Right lobe of liver (tissue), 6 donors: ENCODE measurements around the gene LRPAP1. TPM values are rescaled to one million over a fixed set of nuclear protein-coding genes. Genes with fewer than 3 reads are reported as not detected.

Experiments
- ATAC-seq, 4 donors: fragments of 200-7000 bp; cut with Tn5 transposase; one replicate each; pipeline ENCODE4 v1.9.1; 2020; ENCODE audit warnings: mild to moderate bottlenecking in 4 of 4, moderate library complexity in 4 of 4
- DNase-seq, 3 donors: peaks; one replicate each; pipeline ENCODE4 v3.0.0-alpha.2; 2020
- H3K27ac ChIP-seq, 3 donors: fragments of 200-600 bp; one replicate each; pipeline ENCODE4 v1.8.0; 2022
- H3K27me3 ChIP-seq, 2 donors: fragments of 200-600 bp; one replicate each; pipeline ENCODE4 v1.8.0; 2022
- H3K36me3 ChIP-seq, 4 donors: fragments of 200-600 bp; sonication (generic) in 1 of 4; one replicate each; pipeline versions ENCODE4 v1.5.1 to v1.8.0; 2017 to 2022; ENCODE audit warnings: control low read depth in 1 of 4
- H3K4me1 ChIP-seq, 4 donors: fragments of 200-600 bp; sonication (generic) in 1 of 4; one replicate each; pipeline versions ENCODE4 v1.5.1 to v1.8.0; 2017 to 2022; ENCODE audit warnings: control low read depth in 1 of 4
- H3K4me3 ChIP-seq, 3 donors: fragments of 200-600 bp; one replicate each; pipeline ENCODE4 v1.8.0; 2022
- H3K9me3 ChIP-seq, 4 donors: fragments of 200-600 bp; sonication (generic) in 1 of 4; one replicate each; pipeline versions ENCODE4 v1.5.1 to v1.8.0; 2017 to 2022; ENCODE audit warnings: control low read depth in 1 of 4
- CTCF ChIP-seq, 4 donors: fragments of 200-600 bp in 3 of 4; fragments of 450-650 bp in 1 of 4; IDR thresholded peaks; one replicate each; pipeline versions ENCODE4 v1.5.1 to v1.8.0; 2016 to 2022; ENCODE audit warnings: antibody characterized with exemption in 4 of 4, mild to moderate bottlenecking in 2 of 4
- POLR2A ChIP-seq: fragments of 450-650 bp; IDR thresholded peaks from one replicate; pipeline ENCODE4 v1.6.1; 2017; ENCODE audit warnings: antibody characterized with exemption, mild to moderate bottlenecking
- WGBS: methylation state at CpG from one replicate; pipeline ENCODE4 v1.1.6; 2018; ENCODE audit warnings: low coverage, low lambda C conversion rate; ENCODE audit not compliant: insufficient coverage; ENCODE audit errors: missing lambda C conversion rate; 5-methylcytosine and 5-hydroxymethylcytosine counted together
- intact Hi-C, 2 donors: fragments of 100-400 bp; cut with DNase I; formaldehyde crosslinking; loops; one replicate each; pipeline versions ENCODE4 v1.11.2 to v1.14.1; 2022
- total RNA-seq, 6 experiments: library from RNA; depleted of rRNA in 2 of 6; stranded (reverse); fragments of >200 nt in 2 of 6; fragmentation: NEBNext Ultra II Directional in 3 of 6; extraction: Animal tissue kit (Norgen Biotek cat#: 25700) in 3 of 6; gene quantifications; one replicate each; pipeline versions ENCODE4 v1.1.0 to v1.2.4, GENCODE V29; 2016 to 2023
- donor health status: DM: no; HTN: yes; CAD: no.
- donor health status: DM: no; HTN: no; CAD: no.
- donor health status: DM: no; HTN: no; CAD: no.
- donor health status: DM: no; HTN: yes; CAD: no.
- donor health status: DM: no; HTN: yes; CAD: no.

The LRPAP1 gene
- total RNA-seq, 6 experiments from 2014 or later, result 63.4 to 108 (median 85.3) TPM

DNA sequence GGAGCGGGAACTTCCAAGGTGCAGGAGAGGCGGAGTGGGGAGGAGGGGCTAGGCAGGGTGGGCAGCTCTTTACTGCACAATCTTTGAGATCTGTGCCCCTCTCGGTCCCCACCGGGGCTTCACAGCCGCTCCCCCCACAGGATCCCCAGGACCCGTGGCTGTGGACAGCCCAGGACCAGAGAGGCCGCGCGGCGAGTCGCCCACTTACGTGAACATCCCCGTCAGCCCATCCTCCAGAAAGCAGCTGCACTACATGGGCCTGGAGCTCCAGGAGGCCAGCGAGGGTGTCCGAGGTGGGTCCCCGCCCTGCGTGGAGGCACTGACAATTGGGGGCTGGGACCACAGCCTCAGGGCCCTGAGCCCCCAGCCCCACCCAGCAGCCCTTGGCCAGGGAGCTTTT is 32.1 kb downstream of the LRPAP1 start:
- 91% methylated on average over 4 of the region's 17 CpGs for WGBS
- no peaks in the 10 kb centered on the region for H3K9me3 ChIP-seq
- no peaks in the 10 kb centered on the region for H3K4me1 ChIP-seq
- no peak overlapping the region for H3K27ac ChIP-seq
- no peak for ATAC-seq
- H3K36me3 ChIP-seq, result peaks cover 0 to 3% (median 0%) of the 10 kb centered on the region in 4 donors
- intact Hi-C loops, result no loop called here
- no peak overlapping the region for H3K4me3 ChIP-seq
- no peak for DNase-seq
- TF ChIP-seq CTCF (IDR thresholded peaks at IDR 0.05), result no peak
- TF ChIP-seq POLR2A, result no peak
- H3K27me3 ChIP-seq, result no peaks in the 10 kb centered on the region

DNA sequence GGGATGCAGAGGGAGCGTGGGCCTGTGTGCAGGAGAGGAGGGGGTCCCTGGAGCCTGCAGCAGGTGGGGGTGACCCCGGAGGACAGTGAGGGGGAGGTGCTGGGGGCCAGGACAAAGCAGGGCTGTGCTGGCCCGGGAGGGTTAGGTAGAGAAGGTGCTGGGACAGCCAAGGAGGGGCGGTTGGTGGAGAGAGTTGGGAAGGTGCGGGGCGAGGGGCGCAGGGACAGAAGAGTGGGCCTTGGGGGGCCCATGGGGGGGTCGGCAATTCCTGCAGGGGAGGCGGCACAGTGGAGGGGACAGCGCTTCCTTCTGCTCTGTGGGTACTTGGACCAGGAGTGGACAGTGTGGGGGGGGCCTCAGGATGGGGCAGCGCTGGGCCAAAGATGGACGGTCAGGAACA is 32.5 kb downstream of the LRPAP1 start:
- intact Hi-C loops, result no loop called here
- H3K36me3 ChIP-seq, result peaks cover 0 to 3% (median 0%) of the 10 kb centered on the region in 4 donors
- H3K9me3 ChIP-seq, result no peaks in the 10 kb centered on the region
- no peak overlapping the region for H3K4me3 ChIP-seq
- H3K27ac ChIP-seq, result no peak overlapping the region
- H3K4me1 ChIP-seq, result no peaks in the 10 kb centered on the region
- 95% methylated on average over 8 of the region's 12 CpGs for WGBS
- ATAC-seq (no peak), DNase-seq (no peak)
- no peaks in the 10 kb centered on the region for H3K27me3 ChIP-seq
- TF ChIP-seq CTCF (IDR thresholded peaks at IDR 0.05) (no peak), POLR2A (no peak)

GRCh38 chr4:3498901-3499510 is 33.2 kb downstream of the LRPAP1 start:
- Histone ChIP-seq H3K27me3 (no peaks in the 10 kb centered on the region), H3K4me3 (no peak overlapping the region), H3K4me1 (no peaks in the 10 kb centered on the region), H3K9me3 (no peaks in the 10 kb centered on the region), H3K36me3 (peaks cover 0 to 3% (median 0%) of the 10 kb centered on the region in 4 donors), H3K27ac (no peak overlapping the region)
- intact Hi-C loops, result no loop called here
- TF ChIP-seq CTCF (IDR thresholded peaks at IDR 0.05) (no peak), POLR2A (no peak)
- no peak for ATAC-seq
- 84% methylated on average over 10 of the region's 20 CpGs for WGBS
- no peak for DNase-seq

DNA sequence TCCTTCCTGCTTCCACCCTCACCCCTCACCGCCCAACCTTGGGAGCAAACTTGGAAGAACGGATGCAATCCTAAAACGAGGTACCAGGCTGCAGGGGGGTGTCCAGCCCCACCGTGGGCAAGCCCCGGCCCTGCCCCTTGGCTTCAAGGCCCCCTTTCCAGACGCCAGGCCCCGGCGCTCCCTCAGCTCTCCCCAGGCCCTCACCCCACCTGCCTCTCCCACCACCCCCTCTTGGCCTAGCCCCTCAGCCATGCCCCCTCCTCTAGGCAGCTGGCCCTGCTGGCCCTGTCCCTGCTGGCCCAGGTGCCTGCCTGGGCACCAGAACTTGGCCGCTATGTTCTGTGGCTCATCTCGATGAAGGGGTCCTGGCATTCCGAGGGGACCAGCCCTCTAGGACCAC is 33.8 kb downstream of the LRPAP1 start:
- no peak for TF ChIP-seq POLR2A
- no peak for TF ChIP-seq CTCF (IDR thresholded peaks at IDR 0.05)
- intact Hi-C loops, result no loop called here
- Histone ChIP-seq H3K36me3 (no peaks in the 10 kb centered on the region), H3K27ac (no peak overlapping the region), H3K27me3 (no peaks in the 10 kb centered on the region), H3K4me3 (no peak overlapping the region), H3K9me3 (no peaks in the 10 kb centered on the region), H3K4me1 (no peaks in the 10 kb centered on the region)
- DNase-seq (no peak), ATAC-seq (no peak)
- 61% methylated on average over 3 of the region's 11 CpGs for WGBS
